ENCODE measurements around the gene PLEKHG7. TPM values are rescaled to one million over a fixed set of nuclear protein-coding genes. Genes with fewer than 3 reads are reported as not detected.

The PLEKHG7 gene
- total and polyA plus RNA-seq, 2 donors from 2014 or later = 0.45 to 1.5 TPM

GRCh38 chr12:92764831-92765230 is 62.0 kb downstream of the PLEKHG7 start:
- no peaks in the 10 kb centered on the region for H3K27me3 ChIP-seq (ENCODE audit: control insufficient read depth, insufficient read depth, low read length)
- H3K9me3 ChIP-seq (ENCODE audit: control insufficient read depth in 2 of 3, insufficient read depth in 1 of 3, low read length in 3 of 3) = no peaks in the 10 kb centered on the region
- no peak for FAIRE-seq
- TF ChIP-seq, protein P1, sequence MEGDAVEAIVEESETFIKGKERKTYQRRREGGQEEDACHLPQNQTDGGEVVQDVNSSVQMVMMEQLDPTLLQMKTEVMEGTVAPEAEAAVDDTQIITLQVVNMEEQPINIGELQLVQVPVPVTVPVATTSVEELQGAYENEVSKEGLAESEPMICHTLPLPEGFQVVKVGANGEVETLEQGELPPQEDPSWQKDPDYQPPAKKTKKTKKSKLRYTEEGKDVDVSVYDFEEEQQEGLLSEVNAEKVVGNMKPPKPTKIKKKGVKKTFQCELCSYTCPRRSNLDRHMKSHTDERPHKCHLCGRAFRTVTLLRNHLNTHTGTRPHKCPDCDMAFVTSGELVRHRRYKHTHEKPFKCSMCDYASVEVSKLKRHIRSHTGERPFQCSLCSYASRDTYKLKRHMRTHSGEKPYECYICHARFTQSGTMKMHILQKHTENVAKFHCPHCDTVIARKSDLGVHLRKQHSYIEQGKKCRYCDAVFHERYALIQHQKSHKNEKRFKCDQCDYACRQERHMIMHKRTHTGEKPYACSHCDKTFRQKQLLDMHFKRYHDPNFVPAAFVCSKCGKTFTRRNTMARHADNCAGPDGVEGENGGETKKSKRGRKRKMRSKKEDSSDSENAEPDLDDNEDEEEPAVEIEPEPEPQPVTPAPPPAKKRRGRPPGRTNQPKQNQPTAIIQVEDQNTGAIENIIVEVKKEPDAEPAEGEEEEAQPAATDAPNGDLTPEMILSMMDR (IDR thresholded peaks at IDR 0.05; ENCODE audit: borderline replicate concordance, extremely low read depth, insufficient read depth) = no peak
- no peak overlapping the region for H3K27ac ChIP-seq (ENCODE audit: low read depth in 2 of 2, low read length in 2 of 2)
- H3K9ac ChIP-seq (ENCODE audit: low read length in 3 of 3) = no peak overlapping the region
- no peak for DNase-seq
- intact Hi-C loops (cut with DNase I) = no loop called here
- no peaks in the 10 kb centered on the region for H3K36me3 ChIP-seq (ENCODE audit: control insufficient read depth in 2 of 3, insufficient read depth in 3 of 3, low read length in 3 of 3)
- no peaks in the 10 kb centered on the region for H3K4me1 ChIP-seq (ENCODE audit: control insufficient read depth in 2 of 3, insufficient read depth in 2 of 3, low read depth in 1 of 3, low read length in 3 of 3)
- H3K4me3 ChIP-seq (ENCODE audit: low read length in 3 of 3) = no peak overlapping the region

- DNase-seq (no peak), FAIRE-seq (no peak)
- no peaks in the 10 kb centered on the region for H3K4me1 ChIP-seq (ENCODE audit: control insufficient read depth in 2 of 3, insufficient read depth in 2 of 3, low read depth in 1 of 3, low read length in 3 of 3)
- no peaks in the 10 kb centered on the region for H3K36me3 ChIP-seq (ENCODE audit: control insufficient read depth in 2 of 3, insufficient read depth in 3 of 3, low read length in 3 of 3)
- H3K9ac ChIP-seq (ENCODE audit: low read length in 3 of 3) = no peak overlapping the region
- no peak overlapping the region for H3K27ac ChIP-seq (ENCODE audit: low read depth in 2 of 2, low read length in 2 of 2)
- no peaks in the 10 kb centered on the region for H3K9me3 ChIP-seq (ENCODE audit: control insufficient read depth in 2 of 3, insufficient read depth in 1 of 3, low read length in 3 of 3)
- H3K27me3 ChIP-seq (ENCODE audit: control insufficient read depth, insufficient read depth, low read length) = no peaks in the 10 kb centered on the region
- intact Hi-C loops (cut with DNase I) = no loop called here
- TF ChIP-seq, protein P1 (IDR thresholded peaks at IDR 0.05; ENCODE audit: borderline replicate concordance, extremely low read depth, insufficient read depth) = no peak
- H3K4me3 ChIP-seq (ENCODE audit: low read length in 3 of 3) = no peak overlapping the region
Measured at GRCh38 chr12:92765871-92766270, 63.1 kb downstream of the PLEKHG7 start.

DNA sequence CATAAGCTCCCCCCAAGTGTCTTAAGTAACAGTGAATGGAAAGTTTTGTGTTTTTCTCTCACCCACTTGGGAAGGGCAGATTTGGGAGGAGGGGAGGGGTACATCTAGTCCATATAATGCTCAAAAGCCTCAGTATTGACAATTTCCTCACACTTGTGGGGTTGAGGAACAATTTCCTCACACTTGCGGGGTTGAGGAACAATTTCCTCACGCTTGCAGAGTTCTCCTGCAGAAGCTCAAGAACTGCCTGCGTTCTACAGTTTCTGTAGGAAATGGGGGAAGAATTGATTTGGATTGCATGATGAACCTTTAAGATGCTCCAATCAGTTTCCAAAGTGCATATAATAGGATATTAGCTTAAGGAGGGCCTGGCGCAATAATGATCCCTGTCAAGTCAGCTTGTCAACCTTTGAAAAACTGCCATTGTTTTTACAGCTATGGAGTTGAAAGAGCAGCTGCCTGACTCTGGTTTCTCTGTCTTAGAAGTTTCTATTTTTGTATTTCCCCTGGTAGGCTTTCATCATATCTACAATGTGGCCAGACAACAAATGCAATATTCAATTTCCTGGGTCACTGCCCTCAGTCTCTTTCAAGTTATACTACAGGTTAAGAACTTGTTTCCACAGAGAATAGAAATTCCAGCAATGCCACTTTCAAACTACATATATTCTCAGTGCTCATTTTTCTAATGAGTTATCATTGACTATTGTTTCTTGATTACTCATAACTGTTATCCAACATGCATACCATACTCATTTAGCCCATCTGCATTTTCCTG is 66.5 kb downstream of the PLEKHG7 start:
- Histone ChIP-seq H3K4me1 (ENCODE audit: control insufficient read depth in 2 of 3, insufficient read depth in 2 of 3, low read depth in 1 of 3, low read length in 3 of 3) (no peaks in the 10 kb centered on the region), H3K27me3 (ENCODE audit: control insufficient read depth, insufficient read depth, low read length) (no peaks in the 10 kb centered on the region), H3K27ac (ENCODE audit: low read depth in 2 of 2, low read length in 2 of 2) (no peak overlapping the region), H3K9ac (ENCODE audit: low read length in 3 of 3) (no peak overlapping the region), H3K36me3 (ENCODE audit: control insufficient read depth in 2 of 3, insufficient read depth in 3 of 3, low read length in 3 of 3) (no peaks in the 10 kb centered on the region), H3K9me3 (ENCODE audit: control insufficient read depth in 2 of 3, insufficient read depth in 1 of 3, low read length in 3 of 3) (no peaks in the 10 kb centered on the region), H3K4me3 (ENCODE audit: low read length in 3 of 3) (no peak overlapping the region)
- DNase-seq = no peak
- intact Hi-C loops (cut with DNase I) = no loop called here
- TF ChIP-seq, protein P1 (IDR thresholded peaks at IDR 0.05; ENCODE audit: borderline replicate concordance, extremely low read depth, insufficient read depth) = no peak
- no peak for FAIRE-seq
